GM12878 (cell line): ENCODE data around the gene MGST3. TPM values are rescaled to one million over a fixed set of nuclear protein-coding genes. Genes with fewer than 3 reads are reported as not detected.

Source experiments
- ATAC-seq: fragments of 200-7000 bp; cut with Tn5 transposase; 3 replicates; pipeline ENCODE4 v1.9.1; 2020; ENCODE audit warnings: mild to moderate bottlenecking, moderate library complexity
- BruUV-seq: library from RNA; stranded (reverse); fragments of 400-500 nt; replicated peaks from 2 replicates; lab custom pipeline; 2021; lab: Mats Ljungman, UMichigan
- CTCF ChIA-PET: fragments of 300-600 bp; sonication (Branson Sonifier 250); formaldehyde crosslinking; extraction: SDS; loops from one replicate; lab custom pipeline; 2021; ENCODE audit warnings: inconsistent platforms; lab: Yijun Ruan, JAX
- POLR2A ChIA-PET: fragments of 350-600 bp; formaldehyde crosslinking; extraction: SDS; loops from one replicate; lab custom pipeline; 2021; ENCODE audit warnings: inconsistent platforms; lab: Charles Lee
- RAD21 ChIA-PET: fragments of 300-600 bp; sonication (Branson Sonifier 250); formaldehyde crosslinking; loops from one replicate; lab custom pipeline; 2023; ENCODE audit warnings: antibody characterized with exemption; ENCODE audit not compliant: unreplicated experiment; lab: Charles Lee
- SMC1A ChIA-PET: fragments of 300-600 bp; sonication (Branson Sonifier 250); formaldehyde crosslinking; loops from one replicate; lab custom pipeline; 2023; ENCODE audit not compliant: unreplicated experiment, uncharacterized antibody; lab: Charles Lee
- DNase-seq: peaks from one replicate; pipeline ENCODE4 v3.0.0-alpha.2; 2011; ENCODE audit warnings: low read depth, low spot score
- FAIRE-seq: peaks from 3 replicates; lab custom pipeline; 2011; peaks lifted over from hg19 to GRCh38; lab: Jason Lieb, UNC
- H2AFZ ChIP-seq: 2 replicates; pipeline ENCODE4 v1.6.0; 2011; ENCODE audit warnings: low read depth, low read length, control low read depth; ENCODE audit not compliant: control insufficient read depth
- H3K27ac ChIP-seq: 2 replicates; pipeline ENCODE4 v1.5.1; 2011; ENCODE audit warnings: control low read depth; ENCODE audit not compliant: control insufficient read depth, insufficient read depth
- H3K27me3 ChIP-seq, 2 experiments: replicated peaks in 1 of 2; 2 replicates each; pipeline versions ENCODE4 v1.6.0 to v1.6.1; 2011; ENCODE audit warnings: low read length in 1 of 2; ENCODE audit not compliant: control insufficient read depth in 2 of 2, insufficient read depth in 2 of 2
- H3K36me3 ChIP-seq, 2 experiments: 2 replicates each; pipeline ENCODE4 v1.5.1; 2011; ENCODE audit warnings: low read length in 1 of 2; ENCODE audit not compliant: control insufficient read depth in 2 of 2, insufficient read depth in 2 of 2
- H3K4me1 ChIP-seq: 2 replicates; pipeline ENCODE4 v1.6.1; 2011; ENCODE audit warnings: mild to moderate bottlenecking, low read length, moderate library complexity, mixed read lengths; ENCODE audit not compliant: control insufficient read depth, insufficient read depth
- H3K4me2 ChIP-seq: 2 replicates; pipeline ENCODE4 v1.6.0; 2011; ENCODE audit warnings: control low read depth; ENCODE audit not compliant: control insufficient read depth, insufficient read depth
- H3K4me3 ChIP-seq: fragments of 200-600 bp; sonication (generic); 2 replicates; pipeline ENCODE4 v1.5.1; 2016
- H3K79me2 ChIP-seq: 2 replicates; pipeline ENCODE4 v1.6.0; 2011; ENCODE audit warnings: low read length; ENCODE audit not compliant: control insufficient read depth, insufficient read depth
- H3K9ac ChIP-seq: 2 replicates; pipeline ENCODE4 v1.8.0; 2011; ENCODE audit warnings: low read length, control low read depth, mixed read lengths; ENCODE audit not compliant: control insufficient read depth, insufficient read depth
- H3K9me3 ChIP-seq: replicated peaks from 3 replicates; pipeline ENCODE4 v1.5.1; 2011; ENCODE audit warnings: mild to moderate bottlenecking, low read length; ENCODE audit not compliant: control insufficient read depth, insufficient read depth
- H4K20me1 ChIP-seq: 2 replicates; pipeline ENCODE4 v1.6.0; 2011; ENCODE audit not compliant: control insufficient read depth, insufficient read depth
- CEBPZ ChIP-seq: fragments of 150-350 bp; IDR thresholded peaks from 2 replicates; pipeline ENCODE4 v1.6.1; 2016; ENCODE audit warnings: low read depth, low read length
- EGR1 ChIP-seq, 2 experiments: IDR thresholded peaks; 1 replicate in 1 of 2; 2 replicates in 1 of 2; pipeline ENCODE4 v1.6.1; 2011 to 2012; ENCODE audit warnings: low read depth in 2 of 2, low read length in 2 of 2, borderline replicate concordance in 1 of 2, mild to moderate bottlenecking in 1 of 2, moderate library complexity in 1 of 2
- HSF1 ChIP-seq: fragments of 150-350 bp; IDR thresholded peaks from 2 replicates; pipeline ENCODE4 v1.6.1; 2014; ENCODE audit warnings: mild to moderate bottlenecking, low read depth, low read length
- MEF2A ChIP-seq: IDR thresholded peaks from 2 replicates; pipeline ENCODE4 v1.6.1; 2011; ENCODE audit warnings: low read depth, mild to moderate bottlenecking, low read length, moderate library complexity; ENCODE audit not compliant: insufficient read depth
- POLR2AphosphoS5 ChIP-seq: IDR thresholded peaks from 2 replicates; pipeline ENCODE4 v1.6.1; 2011; ENCODE audit warnings: mild to moderate bottlenecking, low read length, inconsistent platforms
- RAD51 ChIP-seq: fragments of 450-650 bp; IDR thresholded peaks from 2 replicates; pipeline ENCODE4 v1.6.1; 2016; ENCODE audit warnings: moderate library complexity, mild to moderate bottlenecking, inconsistent platforms
- SKIL ChIP-seq: fragments of 450-650 bp; IDR thresholded peaks from 2 replicates; pipeline ENCODE4 v1.6.1; 2017; ENCODE audit warnings: mild to moderate bottlenecking, low read depth, inconsistent platforms; ENCODE audit not compliant: poor library complexity, severe bottlenecking
- SP1 ChIP-seq: IDR thresholded peaks from one replicate; pipeline ENCODE4 v1.6.1; 2011; ENCODE audit warnings: low read depth, low read length
- TCF3 ChIP-seq: IDR thresholded peaks from 2 replicates; pipeline ENCODE4 v1.6.1; 2012; ENCODE audit warnings: low read depth, mild to moderate bottlenecking, low read length, borderline replicate concordance; ENCODE audit not compliant: insufficient read depth
- ZNF384 ChIP-seq: IDR thresholded peaks from 2 replicates; pipeline ENCODE4 v1.6.1; 2012; ENCODE audit warnings: low read depth, mild to moderate bottlenecking, low read length, improper control_type of control experiment, borderline replicate concordance
- WGBS: methylation state at CpG from one replicate; pipeline ENCODE4 v1.1.6; 2016; ENCODE audit warnings: low lambda C conversion rate; ENCODE audit not compliant: insufficient replicate concordance, insufficient coverage; ENCODE audit errors: missing lambda C conversion rate; 5-methylcytosine and 5-hydroxymethylcytosine counted together
- in situ Hi-C: fragments of 300-500 bp; cut with MboI; formaldehyde crosslinking; loops from 9 replicates; pipeline ENCODE4 v1.14.3; 2018; ENCODE audit warnings: mixed read lengths
- intact Hi-C: fragments of 100-400 bp; cut with micrococcal nuclease; formaldehyde crosslinking; loops from one replicate; pipeline ENCODE4 v1.14.2; 2022; ENCODE audit not compliant: unreplicated experiment
- polyA plus RNA-seq, 11 experiments: library from polyadenylated mRNA; depleted of rRNA in 4 of 11; unstranded in 6 of 11; stranded (reverse) in 5 of 11; fragments of >200 nt; fragmentation: Nextera tagmentation in 4 of 11; fragmentation: Illumina TruSeq in 1 of 11; extraction: Ambion mirVana in 4 of 11; extraction: Trizol in 1 of 11; gene quantifications; 1 replicate in 1 of 11; 2 replicates in 10 of 11; pipeline versions ENCODE4 v1.2.1 to v1.2.3, GENCODE V29; 2011 to 2016; ENCODE audit warnings: inconsistent platforms in 2 of 11, missing spikeins in 2 of 11, low read depth in 1 of 11
- total RNA-seq, 4 experiments: library from RNA; depleted of rRNA in 3 of 4; stranded (reverse); fragments of >200 nt in 3 of 4; fragmentation: Illumina TruSeq in 1 of 4; extraction: Trizol in 1 of 4; gene quantifications; 2 replicates each; pipeline versions ENCODE4 v1.2.1 to v1.2.3, GENCODE V29; 2013 to 2021

Gene MGST3
- total and polyA plus RNA-seq, 10 of the 15 experiments (the other 5 are each of a cell fraction or from before 2014, with no cell fraction given) = 37.3 to 145 (median 68.8) TPM

- FAIRE-seq (no peak), DNase-seq (no peak), ATAC-seq (no peak)
- Histone ChIP-seq H3K27me3 (no peaks in the 10 kb centered on the region), H2AFZ (no peak overlapping the region), H4K20me1 (no peaks in the 10 kb centered on the region), H3K79me2 (no peaks in the 10 kb centered on the region), H3K9me3 (no peaks in the 10 kb centered on the region), H3K9ac (no peak overlapping the region), H3K27ac (no peak overlapping the region), H3K36me3 (peaks cover 6 to 23% of the 10 kb centered on the region in 2 experiments), H3K4me1 (no peaks in the 10 kb centered on the region), H3K4me2 (no peak overlapping the region), H3K4me3 (no peak overlapping the region)
- in situ Hi-C loops = no loop called here
- intact Hi-C loops = no loop called here
- no peak for TF ChIP-seq SP1
- no peak for TF ChIP-seq HSF1
- no peak for TF ChIP-seq RAD51
- no peak for TF ChIP-seq EGR1 (IDR thresholded peaks at IDR 0.05; ENCODE audit: borderline replicate concordance in 1 of 2, low read depth in 2 of 2, low read length in 2 of 2)
- TF ChIP-seq POLR2AphosphoS5 = no peak
- no peak for TF ChIP-seq SKIL
- TF ChIP-seq MEF2A = no peak
- no peak for TF ChIP-seq ZNF384
- TF ChIP-seq CEBPZ = no peak
- no peak for TF ChIP-seq TCF3
- BruUV-seq = no TSS peak
- ChIA-PET POLR2A (no interaction called here), SMC1A (interaction anchor here (0.6 kb wide), 1 partner anchor 283 kb away, joined by 3 read pairs; no protein-coding TSS in a partner anchor), CTCF (no interaction called here), RAD21 (no interaction called here)
- WGBS = 100% methylated on average over 2 of the region's 2 CpGs
Observed at GRCh38 chr1:165671526-165671925, 40.5 kb downstream of the MGST3 start.
